CD14-positive monocyte (primary cell): Measurements from ENCODE around the gene TNFRSF12A. TPM values are rescaled to one million over a fixed set of nuclear protein-coding genes. Genes with fewer than 3 reads are reported as not detected.
A peak's percentile ranks its signal among the peaks of the same experiment; 100 is the strongest.

Experiments used
- DNase-seq, 3 donors: peaks; one replicate each; pipeline ENCODE4 v3.0.0-alpha.2; 2011 to 2022
- H2AFZ ChIP-seq: 2 replicates; pipeline ENCODE4 v1.6.0; 2012; ENCODE audit warnings: mild to moderate bottlenecking, low read depth, low read length, inconsistent platforms; ENCODE audit not compliant: insufficient read depth, poor library complexity, severe bottlenecking
- H3K27ac ChIP-seq, 2 donors: 1 replicate in 1 of 2; 2 replicates in 1 of 2; pipeline ENCODE4 v1.5.1; 2012 to 2013; ENCODE audit warnings: low read length in 2 of 2, control low read depth in 1 of 2, inconsistent platforms in 1 of 2, low read depth in 1 of 2, mild to moderate bottlenecking in 1 of 2
- H3K27me3 ChIP-seq, 2 donors: one replicate each; pipeline versions ENCODE4 v1.6.0 to v1.6.1; 2011 to 2013; ENCODE audit warnings: low read length in 2 of 2; ENCODE audit not compliant: control insufficient read depth in 2 of 2, insufficient read depth in 2 of 2
- H3K36me3 ChIP-seq, 2 donors: replicated peaks in 1 of 2; 1 replicate in 1 of 2; 2 replicates in 1 of 2; pipeline versions ENCODE4 v1.5.1 to v1.6.1; 2012 to 2013; ENCODE audit warnings: low read length in 2 of 2, control low read depth in 1 of 2, inconsistent platforms in 1 of 2, mild to moderate bottlenecking in 1 of 2; ENCODE audit not compliant: insufficient read depth in 2 of 2, control insufficient read depth in 1 of 2
- H3K4me1 ChIP-seq, 2 donors: 1 replicate in 1 of 2; 2 replicates in 1 of 2; pipeline versions ENCODE4 v1.5.1 to v1.6.1; 2012 to 2013; ENCODE audit warnings: low read length in 2 of 2, control low read depth in 1 of 2, inconsistent platforms in 1 of 2, mild to moderate bottlenecking in 1 of 2, moderate library complexity in 1 of 2; ENCODE audit not compliant: insufficient read depth in 2 of 2, control insufficient read depth in 1 of 2
- H3K4me2 ChIP-seq: replicated peaks from 2 replicates; pipeline ENCODE3; 2012; ENCODE audit warnings: low read length, moderate library complexity, mild to moderate bottlenecking; ENCODE audit not compliant: poor library complexity, severe bottlenecking; ENCODE audit errors: extremely low read depth
- H3K4me3 ChIP-seq, 3 experiments: fragments of 200-600 bp in 1 of 3; sonication (generic) in 1 of 3; replicated peaks in 1 of 3; 1 replicate in 2 of 3; 2 replicates in 1 of 3; pipeline ENCODE4 v1.5.1; 2011 to 2013; ENCODE audit warnings: low read length in 3 of 3, mild to moderate bottlenecking in 3 of 3, control low read depth in 2 of 3, low read depth in 2 of 3, inconsistent platforms in 1 of 3, moderate library complexity in 1 of 3
- H3K79me2 ChIP-seq: 2 replicates; pipeline ENCODE4 v1.6.0; 2012; ENCODE audit warnings: mild to moderate bottlenecking, control low read depth, inconsistent platforms, low read length, moderate library complexity; ENCODE audit not compliant: insufficient read depth
- H3K9ac ChIP-seq: 2 replicates; pipeline ENCODE4 v1.6.0; 2017; ENCODE audit warnings: low read length, mild to moderate bottlenecking; ENCODE audit not compliant: insufficient read depth, poor library complexity, severe bottlenecking
- H3K9me3 ChIP-seq, 2 donors: replicated peaks in 1 of 2; 1 replicate in 1 of 2; 2 replicates in 1 of 2; pipeline versions ENCODE4 v1.5.1 to v1.6.1; 2012 to 2013; ENCODE audit warnings: low read length in 2 of 2, control low read depth in 1 of 2; ENCODE audit not compliant: control insufficient read depth in 1 of 2, insufficient read depth in 1 of 2
- H4K20me1 ChIP-seq: 2 replicates; pipeline ENCODE4 v1.6.0; 2012; ENCODE audit warnings: mild to moderate bottlenecking, low read length, control low read depth, moderate library complexity; ENCODE audit not compliant: insufficient read depth
- H3K27ac Mint-ChIP-seq, 7 donors: one replicate each; pipeline ENCODE4 v1.8.0; 2020; ENCODE audit warnings: mild to moderate bottlenecking in 7 of 7, mixed read lengths in 7 of 7, moderate library complexity in 6 of 7, inconsistent platforms in 2 of 7
- H3K27me3 Mint-ChIP-seq, 3 donors: one replicate each; pipeline ENCODE4 v1.8.0; 2021 to 2022; ENCODE audit warnings: low read depth in 3 of 3, mild to moderate bottlenecking in 3 of 3, mixed read lengths in 3 of 3, moderate library complexity in 3 of 3, inconsistent platforms in 1 of 3
- H3K36me3 Mint-ChIP-seq, 2 donors: one replicate each; pipeline ENCODE4 v1.8.0; 2020; ENCODE audit warnings: mixed read lengths in 2 of 2, inconsistent platforms in 1 of 2, mild to moderate bottlenecking in 1 of 2
- H3K4me1 Mint-ChIP-seq: one replicate; pipeline ENCODE4 v1.8.0; 2020; ENCODE audit warnings: mild to moderate bottlenecking, mixed read lengths
- H3K4me3 Mint-ChIP-seq, 2 donors: one replicate each; pipeline ENCODE4 v1.8.0; 2020; ENCODE audit warnings: mild to moderate bottlenecking in 2 of 2, mixed read lengths in 2 of 2, moderate library complexity in 1 of 2
- H3K9me3 Mint-ChIP-seq, 7 donors: one replicate each; pipeline ENCODE4 v1.8.0; 2020 to 2022; ENCODE audit warnings: mixed read lengths in 7 of 7, mild to moderate bottlenecking in 6 of 7, moderate library complexity in 6 of 7, inconsistent platforms in 2 of 7
- CTCF ChIP-seq: fragments of 200-600 bp; IDR thresholded peaks from one replicate; pipeline ENCODE4 v1.8.0; 2022; ENCODE audit warnings: antibody characterized with exemption, mild to moderate bottlenecking
- WGBS: methylation state at CpG from one replicate; pipeline ENCODE4 v1.1.5; 2013; ENCODE audit warnings: missing lambda C conversion rate; ENCODE audit not compliant: insufficient coverage; 5-methylcytosine and 5-hydroxymethylcytosine counted together
- intact Hi-C, 2 donors: fragments of 100-400 bp; cut with micrococcal nuclease; formaldehyde crosslinking; loops; one replicate each; pipeline versions ENCODE4 v1.15.0 to v1.15.1; 2023
- polyA plus RNA-seq, 3 donors: library from polyadenylated mRNA; depleted of rRNA in 1 of 3; unstranded in 2 of 3; stranded (reverse) in 1 of 3; fragments of 300-500 nt in 2 of 3; fragments of >200 nt in 1 of 3; fragmentation: Illumina TruSeq in 2 of 3; gene quantifications; 1 replicate in 2 of 3; 2 replicates in 1 of 3; pipeline ENCODE4 v1.2.3, GENCODE V29; 2012 to 2021

The TNFRSF12A gene
- polyA plus RNA-seq, 3 donors = 2.9 to 6.2 (median 5.7) TPM

- H4K20me1 ChIP-seq = no peaks in the 10 kb centered on the region
- 71% methylated on average over 9 of the region's 19 CpGs for WGBS
- DNase-seq = no peak
- H3K4me1 Mint-ChIP-seq = peaks cover 61% of the 10 kb centered on the region
- H3K36me3 ChIP-seq = no peaks in the 10 kb centered on the region
- no peak for TF ChIP-seq CTCF
- peaks cover 73 to 86% of the 10 kb centered on the region in 2 donors for H3K4me1 ChIP-seq
- H3K9ac ChIP-seq = no peak overlapping the region
- H3K4me3 ChIP-seq = no peak overlapping the region
- H3K36me3 Mint-ChIP-seq = peaks cover 15 to 28% of the 10 kb centered on the region in 2 donors
- peaks cover 3 to 6% (median 4%) of the 10 kb centered on the region in 3 donors for H3K27me3 Mint-ChIP-seq
- H2AFZ ChIP-seq = no peak overlapping the region
- no peaks in the 10 kb centered on the region for H3K27me3 ChIP-seq
- intact Hi-C loops = loop anchor here in 1 of 2 donors (5.0 kb wide), 1 partner anchor 71 kb away; no protein-coding TSS in a partner anchor
- H3K4me3 Mint-ChIP-seq = no peak overlapping the region
- H3K9me3 Mint-ChIP-seq = no peaks in the 10 kb centered on the region
- H3K27ac Mint-ChIP-seq = peak overlapping the region in 3 of 7 donors; percentile 13 to 48 (median 42)
- H3K27ac ChIP-seq = no peak overlapping the region
- H3K4me2 ChIP-seq = no peak overlapping the region
- no peaks in the 10 kb centered on the region for H3K79me2 ChIP-seq
- H3K9me3 ChIP-seq = no peaks in the 10 kb centered on the region
Observed at GRCh38 chr16:3056336-3057180, 36.4 kb downstream of the TNFRSF12A start.

- no peak for TF ChIP-seq CTCF
- Histone ChIP-seq H3K4me3 (peak overlapping the region in 1 of 3 experiments; percentile 88), H3K4me2 (peak overlapping the region; percentile 100), H3K9ac (no peak overlapping the region), H3K27ac (no peak overlapping the region), H3K4me1 (peaks cover 74 to 86% of the 10 kb centered on the region in 2 donors), H3K27me3 (no peaks in the 10 kb centered on the region), H3K9me3 (no peaks in the 10 kb centered on the region), H3K79me2 (no peaks in the 10 kb centered on the region), H3K36me3 (no peaks in the 10 kb centered on the region), H4K20me1 (no peaks in the 10 kb centered on the region), H2AFZ (no peak overlapping the region)
- 100% methylated on average over 1 of the region's 22 CpGs for WGBS
- Mint-ChIP-seq H3K4me1 (peaks cover 61% of the 10 kb centered on the region), H3K27me3 (peaks cover 0 to 6% (median 3%) of the 10 kb centered on the region in 3 donors), H3K36me3 (peaks cover 11 to 24% of the 10 kb centered on the region in 2 donors), H3K27ac (peak overlapping the region in 3 of 7 donors; percentile 12 to 48 (median 13)), H3K9me3 (no peaks in the 10 kb centered on the region), H3K4me3 (no peak overlapping the region)
- intact Hi-C loops = loop anchor here (2.0 to 5.0 kb wide), 2 partner anchors 70 to 71 kb away; no protein-coding TSS in a partner anchor
- DNase-seq = no peak
Observed at GRCh38 chr16:3057181-3058138, 37.3 kb downstream of the TNFRSF12A start.
